GM18499 (cell line): ENCODE data around the gene WDR87.
"Not testable (repeated sequence)": the region's sequence is repeated elsewhere in the genome, so short reads cannot be mapped to it uniquely, and the experiment has no call there.

ENCODE experiments used
- ATAC-seq: cut with Tn5 transposase; IDR thresholded peaks from one replicate; pipeline ENCODE4 v1.9.1; 2021; ENCODE audit warnings: moderate number of reproducible peaks; ENCODE audit not compliant: insufficient read depth, unreplicated experiment

Gene WDR87

DNA sequence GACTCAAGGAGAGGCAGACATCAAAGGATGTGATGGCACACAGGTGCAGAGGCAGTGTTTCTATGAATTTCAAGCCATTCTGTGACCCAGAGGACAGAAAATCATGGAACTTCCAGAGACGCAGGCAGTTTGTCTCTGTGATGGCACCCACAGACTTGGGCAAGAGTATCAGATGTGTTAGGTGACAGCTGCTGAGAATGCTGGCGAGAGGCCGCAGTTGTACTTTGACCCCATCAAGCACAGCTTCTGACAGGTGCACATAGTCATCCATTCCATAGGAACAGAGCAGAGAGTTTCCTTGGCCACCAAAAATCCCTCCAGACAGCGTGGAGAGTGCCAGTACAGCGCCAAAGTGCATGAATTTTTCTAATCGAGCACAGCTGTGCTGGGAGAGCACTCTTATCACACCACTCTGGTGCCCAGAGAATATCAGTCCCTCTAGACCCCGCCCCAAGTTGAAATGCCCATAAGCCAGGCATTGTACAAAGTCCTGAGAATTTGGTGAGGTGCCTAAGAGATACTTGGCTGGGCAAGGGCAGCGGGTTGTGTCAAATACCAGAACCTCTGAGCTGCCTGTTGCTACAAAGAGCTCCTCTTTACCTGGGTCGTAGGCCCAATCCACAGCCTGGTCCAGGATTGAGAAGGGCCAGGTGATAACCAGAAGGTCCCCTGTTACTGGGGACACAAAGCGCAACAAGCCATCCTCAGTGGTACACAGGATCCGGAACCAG lies 12.4 kb downstream of the WDR87 start:
- ATAC-seq, result no peak

DNA sequence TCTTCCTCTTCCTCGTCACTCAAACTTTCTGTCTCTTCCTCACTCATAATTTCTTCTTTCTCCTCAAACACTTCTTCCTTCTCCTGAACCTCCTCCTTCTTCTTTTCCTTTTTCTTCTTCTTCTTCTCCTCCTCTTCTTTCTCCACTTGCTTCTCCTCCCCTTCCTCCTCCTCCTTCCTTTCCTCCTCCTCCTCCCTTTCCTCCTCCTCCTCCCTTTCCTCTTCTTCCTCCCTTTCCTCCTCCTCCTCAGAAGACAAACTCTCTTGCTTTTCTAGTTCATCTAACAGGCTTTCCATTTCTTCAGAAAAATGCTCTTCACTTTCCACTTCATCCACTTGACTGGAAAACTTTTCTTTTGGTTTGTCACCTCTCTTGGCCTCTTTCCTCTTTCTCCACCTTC lies 19.8 kb downstream of the WDR87 start:
- ATAC-seq, result no peak

GRCh38 chr19:37885392-37885791 lies 21.0 kb downstream of the WDR87 start:
- ATAC-seq, result no peak

DNA sequence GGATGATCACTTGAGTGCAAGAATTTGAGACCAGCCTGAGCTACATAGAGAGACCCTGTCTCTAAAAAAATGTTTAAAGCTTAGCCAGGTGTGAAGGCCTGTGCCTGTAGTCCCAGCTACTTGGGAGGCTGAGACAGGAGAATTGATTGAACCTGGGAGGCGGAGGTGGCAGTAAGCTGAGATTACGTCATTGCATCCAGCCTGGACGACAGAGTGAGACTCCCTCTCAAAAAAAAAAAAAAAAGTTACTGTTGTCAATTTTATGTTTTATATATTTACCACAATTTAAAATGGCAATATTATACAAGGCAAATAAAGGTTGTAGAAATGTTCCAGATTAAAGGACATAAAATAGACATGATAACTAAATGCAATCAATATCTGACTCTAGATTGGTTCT lies 29.2 kb downstream of the WDR87 start:
- no peak for ATAC-seq

- no peak for ATAC-seq
Observed at GRCh38 chr19:37876032-37876431, 30.4 kb downstream of the WDR87 start.

GRCh38 chr19:37874784-37875183 lies 31.6 kb downstream of the WDR87 start:
- ATAC-seq, result no peak

DNA sequence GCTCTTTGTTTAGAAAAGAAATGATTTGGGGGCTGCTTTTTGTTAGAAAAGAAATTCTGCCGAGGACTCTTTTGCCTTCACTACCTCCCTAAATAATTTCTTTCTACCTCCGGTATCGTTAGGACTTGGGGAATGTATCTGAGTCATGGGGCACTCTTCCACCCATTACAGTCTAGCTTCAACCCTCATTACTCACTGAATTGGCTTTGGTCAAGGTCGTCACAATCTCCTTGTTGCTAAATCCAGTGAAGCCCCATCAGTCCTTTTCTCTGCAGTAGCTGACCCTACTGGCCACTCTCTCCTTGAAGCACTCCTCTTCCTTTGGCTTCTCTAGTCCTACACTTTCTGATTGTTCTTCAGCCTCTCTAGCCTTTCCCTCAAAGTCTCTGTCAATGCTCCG lies 34.0 kb downstream of the WDR87 start:
- no peak for ATAC-seq

- no peak for ATAC-seq
Observed at GRCh38 chr19:37869766-37870340, 36.5 kb downstream of the WDR87 start.

DNA sequence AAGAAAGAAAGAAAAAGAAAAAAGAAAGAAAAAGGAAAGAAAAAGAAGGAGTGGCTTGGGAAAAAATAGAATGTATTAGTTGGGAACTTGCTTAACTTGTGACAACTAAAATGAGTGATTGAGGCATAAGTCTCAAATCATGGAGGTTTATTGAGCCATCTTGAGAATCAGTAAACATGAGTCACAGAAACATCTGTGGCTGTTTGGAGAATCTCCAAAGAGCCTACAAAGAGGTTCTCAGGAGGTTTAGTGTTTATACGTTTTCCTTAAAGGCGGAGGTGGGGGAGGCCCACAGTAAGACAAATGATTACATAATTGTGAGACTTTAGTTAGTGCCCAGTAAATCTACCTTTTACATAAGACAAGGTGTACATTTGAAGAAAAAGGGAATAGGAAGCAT lies 38.6 kb downstream of the WDR87 start:
- ATAC-seq, result no peak

- ATAC-seq, result not testable (repeated sequence)
Observed at GRCh38 chr19:37865930-37866329, 40.5 kb downstream of the WDR87 start.

DNA sequence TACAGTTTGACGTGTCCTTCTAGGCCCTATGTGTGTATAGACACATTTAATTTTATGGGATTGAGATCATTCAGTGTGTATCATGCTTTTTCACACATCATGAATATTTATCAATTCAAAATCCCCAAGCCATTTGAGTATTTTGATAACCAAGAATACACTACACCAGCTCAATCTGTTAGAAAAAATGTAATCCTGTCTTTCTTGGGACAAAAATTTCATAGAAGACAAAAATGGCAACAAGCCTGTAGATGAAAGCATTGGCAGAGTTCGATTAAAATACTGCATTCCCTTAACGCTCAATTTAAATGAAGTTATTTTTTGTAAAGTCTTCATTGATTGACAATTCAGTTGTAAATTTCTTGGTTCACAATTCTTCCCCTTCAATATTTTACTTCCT lies 41.9 kb downstream of the WDR87 start:
- ATAC-seq, result no peak

- ATAC-seq, result no peak
Observed at GRCh38 chr19:37855098-37855497, 51.3 kb downstream of the WDR87 start.

GRCh38 chr19:37845932-37846331 lies 60.5 kb downstream of the WDR87 start:
- ATAC-seq, result no peak
